Peyer's patch (tissue), 4 donors: ENCODE data around the gene B9D1.

Experiments used
- CTCF ChIP-seq, 6 experiments: fragments of 450-650 bp in 4 of 6; fragments of 200-600 bp in 2 of 6; sonication (generic) in 1 of 6; IDR thresholded peaks; one replicate each; pipeline ENCODE4 v1.5.1; 2017 to 2019; ENCODE audit warnings: antibody characterized with exemption in 6 of 6, mild to moderate bottlenecking in 3 of 6, moderate library complexity in 1 of 6
- POLR2A ChIP-seq, 2 donors: fragments of 450-650 bp; IDR thresholded peaks; one replicate each; pipeline ENCODE4 v1.5.1; 2017; ENCODE audit warnings: antibody characterized with exemption in 2 of 2, mild to moderate bottlenecking in 2 of 2, moderate library complexity in 2 of 2

GRCh38 chr17:19302791-19303331, 59.7 kb downstream of the B9D1 start:
- no peak for TF ChIP-seq CTCF (IDR thresholded peaks at IDR 0.05)
- no peak for TF ChIP-seq POLR2A (IDR thresholded peaks at IDR 0.05)
